Duodenal mucosa (tissue), 2 donors: ENCODE results near the gene SYPL2.
A peak's percentile ranks its signal among the peaks of the same experiment; 100 is the strongest.

ENCODE experiments used
- H3K27ac ChIP-seq: one replicate; pipeline ENCODE4 v1.7.0; 2013; ENCODE audit warnings: low read depth, low read length
- H3K27me3 ChIP-seq, 2 donors: one replicate each; pipeline ENCODE4 v1.7.0; 2013; ENCODE audit warnings: low read length in 2 of 2, control low read depth in 1 of 2; ENCODE audit not compliant: insufficient read depth in 2 of 2, control insufficient read depth in 1 of 2
- H3K36me3 ChIP-seq, 2 donors: one replicate each; pipeline ENCODE4 v1.7.0; 2013; ENCODE audit warnings: low read length in 2 of 2, control low read depth in 1 of 2; ENCODE audit not compliant: insufficient read depth in 2 of 2, control insufficient read depth in 1 of 2
- H3K4me1 ChIP-seq, 2 donors: one replicate each; pipeline ENCODE4 v1.7.0; 2013; ENCODE audit warnings: low read length in 2 of 2, control low read depth in 1 of 2; ENCODE audit not compliant: insufficient read depth in 2 of 2, control insufficient read depth in 1 of 2
- H3K4me3 ChIP-seq, 2 donors: one replicate each; pipeline ENCODE4 v1.7.0; 2013; ENCODE audit warnings: low read length in 2 of 2, low read depth in 1 of 2
- H3K9ac ChIP-seq, 2 donors: one replicate each; pipeline ENCODE4 v1.7.0; 2013; ENCODE audit warnings: low read length in 2 of 2, low read depth in 1 of 2
- H3K9me3 ChIP-seq, 2 donors: one replicate each; pipeline ENCODE4 v1.7.0; 2013; ENCODE audit warnings: low read length in 2 of 2, control low read depth in 1 of 2; ENCODE audit not compliant: control insufficient read depth in 1 of 2

SYPL2 gene

GRCh38 chr1:109488696-109489095 is 22.4 kb downstream of the SYPL2 start:
- peaks cover 12% of the 10 kb centered on the region in 2 donors for H3K4me1 ChIP-seq
- H3K27ac ChIP-seq: no peak overlapping the region

GRCh38 chr1:109490029-109490933 is 23.9 kb downstream of the SYPL2 start:
- Histone ChIP-seq H3K27me3 (no peaks in the 10 kb centered on the region), H3K9me3 (no peaks in the 10 kb centered on the region), H3K4me3 (no peak overlapping the region), H3K36me3 (peaks cover 0 to 11% of the 10 kb centered on the region in 2 donors), H3K27ac (no peak overlapping the region), H3K4me1 (peaks cover 12% of the 10 kb centered on the region in 2 donors), H3K9ac (no peak overlapping the region)

More at GRCh38 chr1:109488696-109489095, 22.4 kb downstream of the SYPL2 start:
- no peaks in the 10 kb centered on the region for H3K9me3 ChIP-seq
- no peak overlapping the region for H3K9ac ChIP-seq
- no peak overlapping the region for H3K4me3 ChIP-seq
- peaks cover 0 to 11% of the 10 kb centered on the region in 2 donors for H3K36me3 ChIP-seq
- no peaks in the 10 kb centered on the region for H3K27me3 ChIP-seq

- Histone ChIP-seq H3K4me1 (peaks cover 12% of the 10 kb centered on the region in 2 donors), H3K36me3 (peaks cover 1 to 16% of the 10 kb centered on the region in 2 donors), H3K27ac (no peak overlapping the region), H3K9me3 (no peaks in the 10 kb centered on the region), H3K27me3 (no peaks in the 10 kb centered on the region), H3K9ac (no peak overlapping the region), H3K4me3 (no peak overlapping the region)
Observed at GRCh38 chr1:109490934-109491302, 24.6 kb downstream of the SYPL2 start.

DNA sequence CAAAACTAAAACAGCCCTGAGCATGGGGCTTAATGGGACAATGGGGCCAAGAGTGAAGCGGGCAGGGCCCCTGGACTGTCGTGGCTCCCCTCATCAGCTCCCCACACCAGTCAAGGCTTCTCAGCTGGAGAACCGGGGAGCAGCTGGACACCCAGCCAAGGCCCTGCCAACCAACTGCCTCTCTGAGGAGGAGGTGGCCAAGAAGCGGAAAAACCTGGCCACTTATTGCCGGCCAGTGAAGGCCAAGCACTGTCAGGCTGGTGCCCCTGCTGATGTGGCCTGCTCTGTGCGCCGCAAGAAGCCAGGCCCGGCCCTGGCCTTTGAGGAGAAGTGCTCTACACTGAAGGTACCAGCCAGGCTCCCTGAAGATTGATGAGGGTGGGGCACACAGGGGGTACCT is 25.0 kb downstream of the SYPL2 start:
- H3K27ac ChIP-seq: no peak overlapping the region
- H3K36me3 ChIP-seq: peaks cover 6 to 20% of the 10 kb centered on the region in 2 donors
- peaks cover 12% of the 10 kb centered on the region in 2 donors for H3K4me1 ChIP-seq
- no peaks in the 10 kb centered on the region for H3K27me3 ChIP-seq
- H3K4me3 ChIP-seq: no peak overlapping the region
- H3K9me3 ChIP-seq: no peaks in the 10 kb centered on the region
- no peak overlapping the region for H3K9ac ChIP-seq

- peaks cover 16 to 32% of the 10 kb centered on the region in 2 donors for H3K36me3 ChIP-seq
- H3K4me3 ChIP-seq: no peak overlapping the region
- peak overlapping the region in 1 of 2 donors; percentile 59 for H3K9ac ChIP-seq
Observed at GRCh38 chr1:109492779-109493178, 26.4 kb downstream of the SYPL2 start.

DNA sequence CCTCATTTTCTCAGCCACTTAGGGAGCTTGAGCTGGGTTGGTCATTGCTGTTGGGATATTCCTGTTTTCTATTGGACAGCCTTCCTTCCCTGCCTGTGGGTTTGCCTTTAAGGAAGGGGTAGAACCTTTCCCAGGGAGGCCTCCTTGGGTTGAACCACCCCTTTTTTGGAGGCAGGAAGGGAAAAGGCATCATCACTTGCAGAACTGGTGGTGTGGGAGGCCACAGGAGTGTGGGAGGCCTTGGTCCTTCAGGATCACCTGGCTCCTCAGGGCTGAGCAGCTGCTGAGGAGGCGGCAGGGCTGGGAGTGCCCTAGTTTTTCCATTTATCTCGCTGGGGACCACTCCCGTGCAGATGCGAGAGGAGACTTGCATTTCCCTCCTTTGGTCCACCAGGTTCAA is 26.9 kb downstream of the SYPL2 start:
- Histone ChIP-seq H3K9ac (peak overlapping the region; percentile 59 to 64), H3K27ac (no peak overlapping the region), H3K27me3 (no peaks in the 10 kb centered on the region), H3K9me3 (no peaks in the 10 kb centered on the region), H3K4me3 (peak overlapping the region; percentile 91 to 99), H3K36me3 (peaks cover 16 to 30% of the 10 kb centered on the region in 2 donors), H3K4me1 (peaks cover 13 to 20% of the 10 kb centered on the region in 2 donors)

More at GRCh38 chr1:109492779-109493178, 26.4 kb downstream of the SYPL2 start:
- Histone ChIP-seq H3K4me1 (peaks cover 12 to 16% of the 10 kb centered on the region in 2 donors), H3K9me3 (no peaks in the 10 kb centered on the region), H3K27ac (no peak overlapping the region), H3K27me3 (no peaks in the 10 kb centered on the region)

DNA sequence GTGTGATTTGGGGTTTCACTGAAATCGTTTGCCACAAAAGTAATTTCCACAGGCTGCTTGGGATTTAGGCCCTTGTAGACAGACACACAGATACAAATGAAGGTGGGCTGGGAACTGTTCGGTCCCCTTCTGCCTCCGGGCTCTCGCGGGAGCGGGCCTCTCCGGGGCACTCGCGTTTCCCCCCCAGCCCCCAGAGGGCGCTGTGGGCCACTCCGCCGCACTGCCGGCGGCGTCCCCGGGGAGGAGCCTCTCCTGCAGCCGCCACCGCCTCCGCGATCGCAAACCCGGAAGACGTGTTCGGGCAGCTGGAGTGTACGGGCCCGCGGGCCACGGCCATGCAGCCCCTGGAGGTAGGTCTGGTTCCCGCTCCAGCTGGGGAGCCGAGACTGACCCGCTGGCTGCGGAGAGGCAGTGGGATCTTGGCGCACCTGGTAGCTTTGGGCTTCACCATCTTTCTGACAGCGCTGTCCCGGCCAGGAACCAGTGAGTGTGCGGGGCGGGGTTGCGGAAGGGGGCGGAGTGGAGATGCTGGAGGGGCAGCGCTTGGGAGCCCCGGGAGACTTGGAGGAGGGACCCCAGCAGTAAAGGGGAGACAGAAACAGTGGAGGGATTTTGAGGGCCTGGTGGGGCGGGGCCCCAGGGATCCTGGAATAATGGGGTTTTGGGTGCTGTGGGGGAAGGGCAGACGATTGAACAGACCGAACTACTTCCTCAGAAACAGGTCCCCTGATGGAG is 27.6 kb downstream of the SYPL2 start, which contains the start of gene CYB561D1:
CYB561D1 (plus strand) TSS at position 290 of the 735 bp plus-strand sequence; CDS start at position 336, 46 bp downstream.
- Histone ChIP-seq H3K27ac (peak within 1 kb of the TSS; percentile 69), H3K27me3 (no peaks in the 10 kb centered on the region), H3K4me3 (peak within 1 kb of the TSS; percentile 91 to 99), H3K36me3 (peaks cover 16 to 30% of the 10 kb centered on the region in 2 donors), H3K9me3 (no peaks in the 10 kb centered on the region), H3K9ac (peak within 1 kb of the TSS; percentile 67 to 94), H3K4me1 (peaks cover 20 to 27% of the 10 kb centered on the region in 2 donors)

GRCh38 chr1:109495738-109496137 is 29.4 kb downstream of the SYPL2 start:
- Histone ChIP-seq H3K9me3 (no peaks in the 10 kb centered on the region), H3K4me3 (no peak overlapping the region), H3K27ac (no peak overlapping the region), H3K27me3 (no peaks in the 10 kb centered on the region), H3K36me3 (peaks cover 16 to 33% of the 10 kb centered on the region in 2 donors), H3K9ac (no peak overlapping the region), H3K4me1 (peaks cover 35 to 43% of the 10 kb centered on the region in 2 donors)

- Histone ChIP-seq H3K36me3 (peaks cover 16 to 38% of the 10 kb centered on the region in 2 donors), H3K9ac (no peak overlapping the region), H3K27ac (no peak overlapping the region), H3K27me3 (no peaks in the 10 kb centered on the region), H3K4me3 (no peak overlapping the region), H3K4me1 (peaks cover 50 to 56% of the 10 kb centered on the region in 2 donors), H3K9me3 (no peaks in the 10 kb centered on the region)
Observed at GRCh38 chr1:109497449-109498160, 31.3 kb downstream of the SYPL2 start.
